GM12874 (cell line): Measurements from ENCODE around the gene GATA1.

ENCODE experiments used
- CTCF ChIP-seq: IDR thresholded peaks from 2 replicates; pipeline ENCODE4 v1.5.1; 2011; ENCODE audit warnings: low read depth, mild to moderate bottlenecking, control low read depth, low read length, moderate library complexity; ENCODE audit not compliant: insufficient read depth

Gene GATA1

GRCh38 chrX:48770296-48770695, 16.1 kb upstream of the GATA1 start:
- no peak for TF ChIP-seq CTCF

- TF ChIP-seq CTCF = no peak
Measured at GRCh38 chrX:48772602-48773001, 13.8 kb upstream of the GATA1 start.

GRCh38 chrX:48776818-48777439, 9.5 kb upstream of the GATA1 start:
- TF ChIP-seq CTCF = no peak

- TF ChIP-seq CTCF = no peak
Measured at GRCh38 chrX:48779399-48779798, 7.0 kb upstream of the GATA1 start.

GRCh38 chrX:48781705-48782104, 4.7 kb upstream of the GATA1 start:
- no peak for TF ChIP-seq CTCF

- TF ChIP-seq CTCF = no peak
Measured at GRCh38 chrX:48782216-48782615, 4.2 kb upstream of the GATA1 start.

GRCh38 chrX:48782795-48783194, 3.6 kb upstream of the GATA1 start:
- no peak for TF ChIP-seq CTCF
